Mammary epithelial cell (primary cell): ENCODE measurements around the gene UPP2.

Source experiments
- EZH2 ChIP-seq: IDR thresholded peaks from 2 replicates; pipeline ENCODE4 v1.6.1; 2012; ENCODE audit warnings: low read length, inconsistent platforms, borderline replicate concordance
- TF ChIP-seq, protein P1 (sequence below), 2 donors: IDR thresholded peaks in 1 of 2; conservative IDR thresholded peaks in 1 of 2; 2 replicates each; pipeline ENCODE4 v1.5.1; 2011 to 2012; ENCODE audit warnings: inconsistent platforms in 2 of 2, low read length in 2 of 2, mild to moderate bottlenecking in 2 of 2, control low read depth in 1 of 2, low read depth in 1 of 2; ENCODE audit not compliant: insufficient read depth in 1 of 2; ENCODE audit errors: extremely low read depth in 1 of 2

GRCh38 chr2:158172719-158173118 lies 71.0 kb downstream of the UPP2 start:
- TF ChIP-seq, protein P1, sequence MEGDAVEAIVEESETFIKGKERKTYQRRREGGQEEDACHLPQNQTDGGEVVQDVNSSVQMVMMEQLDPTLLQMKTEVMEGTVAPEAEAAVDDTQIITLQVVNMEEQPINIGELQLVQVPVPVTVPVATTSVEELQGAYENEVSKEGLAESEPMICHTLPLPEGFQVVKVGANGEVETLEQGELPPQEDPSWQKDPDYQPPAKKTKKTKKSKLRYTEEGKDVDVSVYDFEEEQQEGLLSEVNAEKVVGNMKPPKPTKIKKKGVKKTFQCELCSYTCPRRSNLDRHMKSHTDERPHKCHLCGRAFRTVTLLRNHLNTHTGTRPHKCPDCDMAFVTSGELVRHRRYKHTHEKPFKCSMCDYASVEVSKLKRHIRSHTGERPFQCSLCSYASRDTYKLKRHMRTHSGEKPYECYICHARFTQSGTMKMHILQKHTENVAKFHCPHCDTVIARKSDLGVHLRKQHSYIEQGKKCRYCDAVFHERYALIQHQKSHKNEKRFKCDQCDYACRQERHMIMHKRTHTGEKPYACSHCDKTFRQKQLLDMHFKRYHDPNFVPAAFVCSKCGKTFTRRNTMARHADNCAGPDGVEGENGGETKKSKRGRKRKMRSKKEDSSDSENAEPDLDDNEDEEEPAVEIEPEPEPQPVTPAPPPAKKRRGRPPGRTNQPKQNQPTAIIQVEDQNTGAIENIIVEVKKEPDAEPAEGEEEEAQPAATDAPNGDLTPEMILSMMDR (conservative IDR thresholded peaks at IDR 0.05 in 1 of 2, IDR thresholded peaks at IDR 0.05 in 1 of 2; ENCODE audit: extremely low read depth in 1 of 2, insufficient read depth in 1 of 2, low read depth in 1 of 2, low read length in 2 of 2), result no peak
- TF ChIP-seq EZH2, result no peak
